Liver (tissue), 9 donors: ENCODE data around the gene THSD4. TPM values are rescaled to one million over a fixed set of nuclear protein-coding genes. Genes with fewer than 3 reads are reported as not detected.

ENCODE experiments used
- DNase-seq: peaks from one replicate; pipeline ENCODE4 v3.0.0-alpha.2; 2017; ENCODE audit warnings: low spot score
- H3K27ac ChIP-seq, 2 donors: one replicate each; pipeline ENCODE4 v1.7.0; 2013; ENCODE audit warnings: inconsistent platforms in 2 of 2, low read length in 2 of 2, control low read depth in 1 of 2, low read depth in 1 of 2, mild to moderate bottlenecking in 1 of 2
- H3K27me3 ChIP-seq, 4 donors: one replicate each; pipeline versions ENCODE4 v1.6.1 to v1.7.0; 2013; ENCODE audit warnings: low read length in 3 of 4, inconsistent platforms in 1 of 4, mild to moderate bottlenecking in 1 of 4, moderate library complexity in 1 of 4; ENCODE audit not compliant: control insufficient read depth in 4 of 4, insufficient read depth in 4 of 4
- H3K36me3 ChIP-seq, 4 donors: one replicate each; pipeline versions ENCODE4 v1.6.1 to v1.7.0; 2013; ENCODE audit warnings: low read length in 3 of 4, mild to moderate bottlenecking in 3 of 4, low read depth in 1 of 4, moderate library complexity in 1 of 4; ENCODE audit not compliant: control insufficient read depth in 4 of 4, insufficient read depth in 3 of 4
- H3K4me1 ChIP-seq, 4 donors: one replicate each; pipeline versions ENCODE4 v1.6.1 to v1.7.0; 2013; ENCODE audit warnings: low read length in 3 of 4, mild to moderate bottlenecking in 3 of 4, moderate library complexity in 1 of 4; ENCODE audit not compliant: control insufficient read depth in 4 of 4, insufficient read depth in 4 of 4
- H3K4me3 ChIP-seq, 3 donors: one replicate each; pipeline versions ENCODE4 v1.6.1 to v1.7.0; 2013; ENCODE audit warnings: low read length in 3 of 3, control low read depth in 1 of 3, low read depth in 1 of 3, mild to moderate bottlenecking in 1 of 3
- H3K9ac ChIP-seq, 2 donors: one replicate each; pipeline ENCODE4 v1.7.0; 2013; ENCODE audit warnings: low read length in 2 of 2, mild to moderate bottlenecking in 2 of 2, moderate library complexity in 2 of 2, control low read depth in 1 of 2, low read depth in 1 of 2
- H3K9me3 ChIP-seq, 4 donors: one replicate each; pipeline versions ENCODE4 v1.6.1 to v1.7.0; 2013; ENCODE audit warnings: low read length in 3 of 4; ENCODE audit not compliant: control insufficient read depth in 4 of 4
- CTCF ChIP-seq: fragments of 150-350 bp; IDR thresholded peaks from 2 replicates; pipeline ENCODE4 v1.5.1; 2017; ENCODE audit warnings: improper control_type of control experiment, low read depth, low read length; ENCODE audit not compliant: missing input control
- EGR1 ChIP-seq, 2 donors: IDR thresholded peaks; 2 replicates each; pipeline ENCODE4 v1.6.1; 2016 to 2018; ENCODE audit warnings: antibody characterized with exemption in 2 of 2, low read depth in 2 of 2
- FOXA2 ChIP-seq: IDR thresholded peaks from 2 replicates; pipeline ENCODE4 v1.6.1; 2016; ENCODE audit warnings: antibody characterized with exemption
- GABPA ChIP-seq, 2 donors: IDR thresholded peaks in 1 of 2; conservative IDR thresholded peaks in 1 of 2; 2 replicates each; pipeline ENCODE4 v1.6.1; 2016; ENCODE audit warnings: antibody characterized with exemption in 2 of 2, mild to moderate bottlenecking in 1 of 2, moderate library complexity in 1 of 2
- HNF4A ChIP-seq, 2 donors: conservative IDR thresholded peaks; 2 replicates each; pipeline ENCODE4 v1.6.1; 2016; ENCODE audit warnings: antibody characterized with exemption in 2 of 2, mild to moderate bottlenecking in 2 of 2
- HNF4G ChIP-seq: IDR thresholded peaks from 2 replicates; pipeline ENCODE4 v1.6.1; 2016; ENCODE audit warnings: antibody characterized with exemption
- JUND ChIP-seq, 2 donors: IDR thresholded peaks; 2 replicates each; pipeline ENCODE4 v1.6.1; 2016; ENCODE audit warnings: antibody characterized with exemption in 2 of 2
- MAX ChIP-seq: IDR thresholded peaks from 2 replicates; pipeline ENCODE4 v1.6.1; 2016; ENCODE audit warnings: antibody characterized with exemption
- NR2F2 ChIP-seq: IDR thresholded peaks from 2 replicates; pipeline ENCODE4 v1.6.1; 2016; ENCODE audit warnings: antibody characterized with exemption
- RAD21 ChIP-seq, 2 donors: IDR thresholded peaks; 2 replicates each; pipeline ENCODE4 v1.6.1; 2016; ENCODE audit warnings: antibody characterized with exemption in 2 of 2, mild to moderate bottlenecking in 2 of 2
- TAF1 ChIP-seq: conservative IDR thresholded peaks from 2 replicates; pipeline ENCODE4 v1.6.1; 2016; ENCODE audit warnings: antibody characterized with exemption, mild to moderate bottlenecking
- YY1 ChIP-seq: IDR thresholded peaks from 2 replicates; pipeline ENCODE4 v1.6.1; 2016; ENCODE audit warnings: antibody characterized with exemption, mild to moderate bottlenecking
- WGBS: extraction: QIAGEN DNeasy Blood & Tissue Kit; methylation state at CpG from one replicate; pipeline ENCODE4 v1.1.7; 2013; 5-methylcytosine and 5-hydroxymethylcytosine counted together
- polyA plus RNA-seq, 2 donors: library from polyadenylated mRNA; stranded (reverse) in 1 of 2; unstranded in 1 of 2; fragments of 200-250 nt in 1 of 2; fragments of >200 nt in 1 of 2; fragmentation: Nextera tagmentation in 1 of 2; extraction: Ambion mirVana in 1 of 2; gene quantifications; one replicate each; pipeline versions ENCODE4 v1.2.1 to v1.2.3, GENCODE V29; 2013 to 2015
- total RNA-seq, 2 donors: library from RNA; depleted of rRNA; stranded (reverse); fragments of >200 nt; gene quantifications; one replicate each; pipeline ENCODE4 v1.2.3, GENCODE V29; 2014
- TF ChIP-seq, protein P1 (sequence below): IDR thresholded peaks from 2 replicates; pipeline ENCODE4 v1.6.1; 2016; ENCODE audit warnings: antibody characterized with exemption
- donor health status: healthy.
- donor health status: healthy.
- donor health status: healthy.
- donor health status: healthy.
- donor health status: healthy.

THSD4 gene
- total and polyA plus RNA-seq, 4 donors: 0.23 to 11.5 (median 1.9) TPM

DNA sequence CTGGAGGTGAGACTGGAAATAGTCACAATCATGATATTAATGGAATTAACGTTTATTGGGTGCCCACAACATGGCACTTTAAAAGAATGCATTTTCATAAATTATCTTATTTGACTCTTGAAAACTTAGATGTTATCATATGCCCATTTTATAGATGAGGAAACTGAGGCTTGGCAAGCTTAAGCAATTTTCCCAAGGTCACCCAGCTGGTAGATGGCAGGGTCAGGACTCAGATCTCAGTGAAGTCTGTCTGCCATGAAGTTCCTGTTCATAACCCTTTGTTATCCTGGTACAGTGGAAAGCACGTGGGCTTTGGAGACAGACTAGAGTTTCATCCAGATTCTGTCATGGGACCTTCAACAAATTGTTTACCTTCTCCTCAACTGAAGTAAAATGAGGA lies 520.5 kb downstream of the THSD4 start:
- 87% methylated on average over 2 of the region's 2 CpGs for WGBS
- H3K27me3 ChIP-seq: no peaks in the 10 kb centered on the region

GRCh38 chr15:71638876-71639275 lies 523.6 kb downstream of the THSD4 start:
- TF ChIP-seq EGR1 (IDR thresholded peaks at IDR 0.05; ENCODE audit: low read depth in 2 of 2): no peak
- no peak for TF ChIP-seq TAF1
- TF ChIP-seq MAX: no peak
- TF ChIP-seq HNF4A (conservative IDR thresholded peaks at IDR 0.05): no peak
- TF ChIP-seq, protein P1, sequence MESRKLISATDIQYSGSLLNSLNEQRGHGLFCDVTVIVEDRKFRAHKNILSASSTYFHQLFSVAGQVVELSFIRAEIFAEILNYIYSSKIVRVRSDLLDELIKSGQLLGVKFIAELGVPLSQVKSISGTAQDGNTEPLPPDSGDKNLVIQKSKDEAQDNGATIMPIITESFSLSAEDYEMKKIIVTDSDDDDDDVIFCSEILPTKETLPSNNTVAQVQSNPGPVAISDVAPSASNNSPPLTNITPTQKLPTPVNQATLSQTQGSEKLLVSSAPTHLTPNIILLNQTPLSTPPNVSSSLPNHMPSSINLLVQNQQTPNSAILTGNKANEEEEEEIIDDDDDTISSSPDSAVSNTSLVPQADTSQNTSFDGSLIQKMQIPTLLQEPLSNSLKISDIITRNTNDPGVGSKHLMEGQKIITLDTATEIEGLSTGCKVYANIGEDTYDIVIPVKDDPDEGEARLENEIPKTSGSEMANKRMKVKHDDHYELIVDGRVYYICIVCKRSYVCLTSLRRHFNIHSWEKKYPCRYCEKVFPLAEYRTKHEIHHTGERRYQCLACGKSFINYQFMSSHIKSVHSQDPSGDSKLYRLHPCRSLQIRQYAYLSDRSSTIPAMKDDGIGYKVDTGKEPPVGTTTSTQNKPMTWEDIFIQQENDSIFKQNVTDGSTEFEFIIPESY: no peak
- no peak for TF ChIP-seq FOXA2
- no peak for TF ChIP-seq CTCF
- no peak for TF ChIP-seq GABPA (IDR thresholded peaks at IDR 0.05 in 1 of 2, conservative IDR thresholded peaks at IDR 0.05 in 1 of 2)
- TF ChIP-seq YY1: no peak
- no peak for TF ChIP-seq JUND (IDR thresholded peaks at IDR 0.05)
- H3K27ac ChIP-seq: no peak overlapping the region
- H3K4me3 ChIP-seq: no peak overlapping the region
- no peak for DNase-seq
- H3K9ac ChIP-seq: no peak overlapping the region
- no peaks in the 10 kb centered on the region for H3K36me3 ChIP-seq
- H3K27me3 ChIP-seq: no peaks in the 10 kb centered on the region
- H3K4me1 ChIP-seq: no peaks in the 10 kb centered on the region
- H3K9me3 ChIP-seq: no peaks in the 10 kb centered on the region
- WGBS: 94% methylated on average over 1 of the region's 1 CpG

More for the DNA sequence above, 520.5 kb downstream of the THSD4 start:
- no peak for DNase-seq
- no peak overlapping the region for H3K27ac ChIP-seq
- no peak for TF ChIP-seq NR2F2
- no peak for TF ChIP-seq GABPA (IDR thresholded peaks at IDR 0.05 in 1 of 2, conservative IDR thresholded peaks at IDR 0.05 in 1 of 2)
- no peak for TF ChIP-seq RAD21 (IDR thresholded peaks at IDR 0.05)
- TF ChIP-seq MAX: no peak
- TF ChIP-seq HNF4G: no peak
- no peak for TF ChIP-seq CTCF
- H3K4me1 ChIP-seq: no peaks in the 10 kb centered on the region
- no peak overlapping the region for H3K4me3 ChIP-seq
- no peaks in the 10 kb centered on the region for H3K9me3 ChIP-seq
- no peaks in the 10 kb centered on the region for H3K36me3 ChIP-seq
- no peak overlapping the region for H3K9ac ChIP-seq
